Gastrocnemius medialis (tissue), 4 donors: ENCODE results near the gene APBB1IP.

ENCODE experiments used
- CTCF ChIP-seq, 5 experiments: fragments of 450-650 bp in 3 of 5; fragments of 200-600 bp in 2 of 5; sonication (generic) in 2 of 5; IDR thresholded peaks in 4 of 5; conservative IDR thresholded peaks in 1 of 5; 1 replicate in 4 of 5; 2 replicates in 1 of 5; pipeline ENCODE4 v1.5.1; 2016 to 2019; ENCODE audit warnings: antibody characterized with exemption in 5 of 5, mild to moderate bottlenecking in 3 of 5, moderate library complexity in 3 of 5
- POLR2A ChIP-seq, 2 donors: fragments of 450-650 bp; IDR thresholded peaks; one replicate each; pipeline ENCODE4 v1.6.1; 2017; ENCODE audit warnings: antibody characterized with exemption in 2 of 2, mild to moderate bottlenecking in 2 of 2, moderate library complexity in 2 of 2

GRCh38 chr10:26451903-26452302, 13.8 kb downstream of the APBB1IP start:
- TF ChIP-seq CTCF (IDR thresholded peaks at IDR 0.05 in 4 of 5, conservative IDR thresholded peaks at IDR 0.05 in 1 of 5) (no peak), POLR2A (IDR thresholded peaks at IDR 0.05) (no peak)
